ENCODE measurements around the gene AXIN2.

Gene AXIN2

GRCh38 chr17:65553646-65554552 is 7.5 kb downstream of the AXIN2 start:
- H3K36me3 ChIP-seq (ENCODE audit: insufficient read depth, low read length) = peaks cover 12% of the 10 kb centered on the region; the same call in 1 of the 2 replicates
- no peak for DNase-seq (ENCODE audit: low read depth, low spot score)

GRCh38 chr17:65553009-65553645 is 8.3 kb downstream of the AXIN2 start:
- Histone ChIP-seq H3K36me3 (ENCODE audit: insufficient read depth, low read length) (peaks cover 20% of the 10 kb centered on the region), H3K9ac (ENCODE audit: insufficient read length) (no peak overlapping the region), H3K27ac (peak overlapping the region; percentile 83), H3K4me3 (peak overlapping the region; percentile 25), H3K9me3 (ENCODE audit: low read depth, low read length) (no peaks in the 10 kb centered on the region)
- no peak for TF ChIP-seq EZH2 (IDR thresholded peaks at IDR 0.05)
- no peak for DNase-seq (ENCODE audit: low read depth, low spot score)

More at GRCh38 chr17:65553646-65554552, 7.5 kb downstream of the AXIN2 start:
- TF ChIP-seq FOXP2 (optimal IDR thresholded peaks at IDR 0.05; ENCODE audit: control extremely low read depth, extremely low read length, insufficient read depth) = no peak
- TF ChIP-seq POLR2AphosphoS5 (IDR thresholded peaks at IDR 0.05; ENCODE audit: borderline replicate concordance, low read depth, low read length) = no peak
- TF ChIP-seq EZH2 (IDR thresholded peaks at IDR 0.05) = no peak
- H3K9me3 ChIP-seq (ENCODE audit: low read depth, low read length) = no peaks in the 10 kb centered on the region
- peak overlapping the region; percentile 83 for H3K27ac ChIP-seq
- H3K9ac ChIP-seq (ENCODE audit: insufficient read length) = no peak overlapping the region
- peak overlapping the region; percentile 25 for H3K4me3 ChIP-seq

GRCh38 chr17:65552214-65552613 is 9.2 kb downstream of the AXIN2 start:
- DNase-seq (ENCODE audit: low read depth, low spot score) = no peak
- H3K36me3 ChIP-seq (ENCODE audit: insufficient read depth, low read length) = peaks cover 15% of the 10 kb centered on the region
- H3K27ac ChIP-seq = no peak overlapping the region
- H3K9me3 ChIP-seq (ENCODE audit: low read depth, low read length) = no peaks in the 10 kb centered on the region
- TF ChIP-seq FOXP2 (optimal IDR thresholded peaks at IDR 0.05; ENCODE audit: control extremely low read depth, extremely low read length, insufficient read depth) (no peak), POLR2AphosphoS5 (IDR thresholded peaks at IDR 0.05; ENCODE audit: borderline replicate concordance, low read depth, low read length) (no peak), EZH2 (IDR thresholded peaks at IDR 0.05) (no peak)
- H3K9ac ChIP-seq (ENCODE audit: insufficient read length) = no peak overlapping the region
- no peak overlapping the region for H3K4me3 ChIP-seq

- Histone ChIP-seq H3K9me3 (ENCODE audit: low read depth, low read length) (no peaks in the 10 kb centered on the region), H3K36me3 (ENCODE audit: insufficient read depth, low read length) (peaks cover 15% of the 10 kb centered on the region), H3K27ac (no peak overlapping the region), H3K9ac (ENCODE audit: insufficient read length) (no peak overlapping the region), H3K4me3 (no peak overlapping the region)
- TF ChIP-seq POLR2AphosphoS5 (IDR thresholded peaks at IDR 0.05; ENCODE audit: borderline replicate concordance, low read depth, low read length) = no peak
- TF ChIP-seq FOXP2 (optimal IDR thresholded peaks at IDR 0.05; ENCODE audit: control extremely low read depth, extremely low read length, insufficient read depth) = no peak
- no peak for TF ChIP-seq EZH2 (IDR thresholded peaks at IDR 0.05)
- DNase-seq (ENCODE audit: low read depth, low spot score) = no peak
Measured at GRCh38 chr17:65551267-65552040, 10.0 kb downstream of the AXIN2 start.

GRCh38 chr17:65550758-65551157 is 10.7 kb downstream of the AXIN2 start:
- no peak overlapping the region for H3K27ac ChIP-seq
- no peak overlapping the region for H3K9ac ChIP-seq (ENCODE audit: insufficient read length)
- DNase-seq (ENCODE audit: low read depth, low spot score) = no peak
- H3K36me3 ChIP-seq (ENCODE audit: insufficient read depth, low read length) = peaks cover 15% of the 10 kb centered on the region
- H3K4me3 ChIP-seq = no peak overlapping the region
- TF ChIP-seq FOXP2 (optimal IDR thresholded peaks at IDR 0.05; ENCODE audit: control extremely low read depth, extremely low read length, insufficient read depth) (no peak), POLR2AphosphoS5 (IDR thresholded peaks at IDR 0.05; ENCODE audit: borderline replicate concordance, low read depth, low read length) (no peak), EZH2 (IDR thresholded peaks at IDR 0.05) (no peak)
- no peaks in the 10 kb centered on the region for H3K9me3 ChIP-seq (ENCODE audit: low read depth, low read length)

GRCh38 chr17:65550075-65550662 is 11.3 kb downstream of the AXIN2 start:
- H3K4me3 ChIP-seq = no peak overlapping the region
- H3K9me3 ChIP-seq (ENCODE audit: low read depth, low read length) = no peaks in the 10 kb centered on the region
- DNase-seq (ENCODE audit: low read depth, low spot score) = no peak
- TF ChIP-seq POLR2AphosphoS5 (IDR thresholded peaks at IDR 0.05; ENCODE audit: borderline replicate concordance, low read depth, low read length) = no peak
- H3K27ac ChIP-seq = no peak overlapping the region
- peaks cover 15% of the 10 kb centered on the region for H3K36me3 ChIP-seq (ENCODE audit: insufficient read depth, low read length)
- H3K9ac ChIP-seq (ENCODE audit: insufficient read length) = no peak overlapping the region

- Histone ChIP-seq H3K4me3 (no peak overlapping the region), H3K9me3 (ENCODE audit: low read depth, low read length) (no peaks in the 10 kb centered on the region), H3K9ac (ENCODE audit: insufficient read length) (no peak overlapping the region), H3K27ac (no peak overlapping the region), H3K36me3 (ENCODE audit: insufficient read depth, low read length) (peaks cover 15% of the 10 kb centered on the region)
- DNase-seq (ENCODE audit: low read depth, low spot score) = no peak
- no peak for TF ChIP-seq EZH2 (IDR thresholded peaks at IDR 0.05)
Measured at GRCh38 chr17:65548269-65548969, 13.0 kb downstream of the AXIN2 start.

GRCh38 chr17:65547253-65547670 is 14.2 kb downstream of the AXIN2 start:
- no peak for DNase-seq (ENCODE audit: low read depth, low spot score)
- TF ChIP-seq FOXP2 (optimal IDR thresholded peaks at IDR 0.05; ENCODE audit: control extremely low read depth, extremely low read length, insufficient read depth) (no peak), EZH2 (IDR thresholded peaks at IDR 0.05) (no peak), POLR2AphosphoS5 (IDR thresholded peaks at IDR 0.05; ENCODE audit: borderline replicate concordance, low read depth, low read length) (no peak)

More at GRCh38 chr17:65547253-65547670, 14.2 kb downstream of the AXIN2 start:
- peaks cover 15% of the 10 kb centered on the region for H3K36me3 ChIP-seq (ENCODE audit: insufficient read depth, low read length)
- H3K27ac ChIP-seq = no peak overlapping the region
- H3K4me3 ChIP-seq = no peak overlapping the region
- no peak overlapping the region for H3K9ac ChIP-seq (ENCODE audit: insufficient read length)
- H3K9me3 ChIP-seq (ENCODE audit: low read depth, low read length) = no peaks in the 10 kb centered on the region

Data from SK-N-MC (cell line).